Measurements from ENCODE around the gene CCDC40. TPM values are rescaled to one million over a fixed set of nuclear protein-coding genes. Genes with fewer than 3 reads are reported as not detected.
"Not testable (repeated sequence)": the region's sequence is repeated elsewhere in the genome, so short reads cannot be mapped to it uniquely, and the experiment has no call there.

CCDC40 gene
- total and polyA plus RNA-seq, 10 donors = 0.30 to 8.3 (median 2.3) TPM

- DNase-seq = no peak
- intact Hi-C loops (cut with DNase I; ENCODE audit: low total_unique reads) = no loop called here
- H3K27ac ChIP-seq = no peak overlapping the region
- H3K4me1 ChIP-seq = no peaks in the 10 kb centered on the region
- no peaks in the 10 kb centered on the region for H3K36me3 ChIP-seq
- no peaks in the 10 kb centered on the region for H3K27me3 ChIP-seq (replicated peaks in 1 of 7)
- TF ChIP-seq POLR2A (IDR thresholded peaks at IDR 0.05) = no peak
- no peak for TF ChIP-seq CTCF (IDR thresholded peaks at IDR 0.05 in 8 of 11, conservative IDR thresholded peaks at IDR 0.05 in 3 of 11)
- no peak overlapping the region for H3K4me3 ChIP-seq
- no peaks in the 10 kb centered on the region for H3K9me3 ChIP-seq
- WGBS, 5 donors = 77 to 90% (median 81%) methylated on average over 6 of the region's 6 CpGs
These were observed 7.5 kb downstream of the CCDC40 start for GRCh38 chr17:80043963-80044362.

GRCh38 chr17:80045703-80046102, 9.3 kb downstream of the CCDC40 start:
- Histone ChIP-seq H3K27me3 (replicated peaks in 1 of 7) (no peaks in the 10 kb centered on the region), H3K9me3 (no peaks in the 10 kb centered on the region), H3K4me3 (no peak overlapping the region), H3K36me3 (no peaks in the 10 kb centered on the region), H3K4me1 (no peaks in the 10 kb centered on the region), H3K27ac (no peak overlapping the region)
- no peak for DNase-seq
- TF ChIP-seq POLR2A (IDR thresholded peaks at IDR 0.05) (no peak), POLR2AphosphoS5 (IDR thresholded peaks at IDR 0.05) (no peak), CTCF (IDR thresholded peaks at IDR 0.05 in 8 of 11, conservative IDR thresholded peaks at IDR 0.05 in 3 of 11) (no peak)
- intact Hi-C loops (cut with DNase I; ENCODE audit: low total_unique reads) = no loop called here
- 54 to 81% (median 64%) methylated on average over 4 of the region's 4 CpGs for WGBS, 5 donors

GRCh38 chr17:80046709-80047108, 10.3 kb downstream of the CCDC40 start:
- H3K27me3 ChIP-seq (replicated peaks in 1 of 7); H3K27ac ChIP-seq; intact Hi-C loops (cut with DNase I; ENCODE audit: low total_unique reads); DNase-seq; H3K4me1 ChIP-seq; H3K4me3 ChIP-seq; H3K9me3 ChIP-seq; H3K36me3 ChIP-seq: not testable (repeated sequence)
- WGBS, 5 donors = 87 to 94% (median 92%) methylated on average over 8 to 10 of the region's 10 CpGs

GRCh38 chr17:80047176-80047575, 10.7 kb downstream of the CCDC40 start:
- no peak for TF ChIP-seq CTCF (IDR thresholded peaks at IDR 0.05 in 8 of 11, conservative IDR thresholded peaks at IDR 0.05 in 3 of 11)
- no peak for TF ChIP-seq POLR2A (IDR thresholded peaks at IDR 0.05)
- no peak for TF ChIP-seq POLR2AphosphoS5 (IDR thresholded peaks at IDR 0.05)
- Histone ChIP-seq H3K4me3 (no peak overlapping the region), H3K27me3 (replicated peaks in 1 of 7) (no peaks in the 10 kb centered on the region), H3K9me3 (no peaks in the 10 kb centered on the region), H3K4me1 (no peaks in the 10 kb centered on the region), H3K27ac (no peak overlapping the region), H3K36me3 (no peaks in the 10 kb centered on the region)
- intact Hi-C loops (cut with DNase I; ENCODE audit: low total_unique reads) = no loop called here
- no peak for DNase-seq
- 82 to 90% (median 88%) methylated on average over 11 of the region's 11 CpGs for WGBS, 5 donors

- Histone ChIP-seq H3K4me1 (peaks cover 0 to 10% (median 2%) of the 10 kb centered on the region in 6 donors), H3K9me3 (no peaks in the 10 kb centered on the region), H3K4me3 (no peak overlapping the region), H3K27ac (no peak overlapping the region), H3K36me3 (no peaks in the 10 kb centered on the region), H3K27me3 (replicated peaks in 1 of 7) (no peaks in the 10 kb centered on the region)
- 86 to 97% (median 93%) methylated on average over 21 of the region's 21 CpGs for WGBS, 5 donors
- DNase-seq = no peak
- TF ChIP-seq CTCF (IDR thresholded peaks at IDR 0.05 in 8 of 11, conservative IDR thresholded peaks at IDR 0.05 in 3 of 11) (no peak), POLR2AphosphoS5 (IDR thresholded peaks at IDR 0.05) (no peak), POLR2A (IDR thresholded peaks at IDR 0.05) (no peak)
- intact Hi-C loops (cut with DNase I; ENCODE audit: low total_unique reads) = no loop called here
These were observed 13.5 kb downstream of the CCDC40 start for GRCh38 chr17:80049986-80050385.

Measured in spleen (tissue), 11 donors.